T-cell (primary cell): ENCODE measurements around the gene ANKRD1. TPM values are rescaled to one million over a fixed set of nuclear protein-coding genes. Genes with fewer than 3 reads are reported as not detected.

Experiments
- ATAC-seq, 4 experiments: fragments of 200-7000 bp in 3 of 4; fragments of 150-1000 bp in 1 of 4; cut with Tn5 transposase; replicated peaks in 1 of 4; 1 replicate in 3 of 4; 2 replicates in 1 of 4; pipeline ENCODE4 v1.10.0; 2021; ENCODE audit warnings: moderate library complexity in 3 of 4, mild to moderate bottlenecking in 2 of 4, moderate number of reproducible peaks in 1 of 4
- CTCF ChIA-PET, 2 donors: fragments of 300-600 bp; sonication (Branson Sonifier 250); formaldehyde crosslinking; loops; one replicate each; lab custom pipeline; 2022; ENCODE audit warnings: antibody characterized with exemption in 2 of 2; lab: Charles Lee
- POLR2A ChIA-PET, 2 donors: fragments of 300-600 bp; sonication (Branson Sonifier 250); formaldehyde crosslinking; loops; one replicate each; lab custom pipeline; 2022; ENCODE audit warnings: antibody characterized with exemption in 2 of 2; lab: Charles Lee
- DNase-seq, 35 experiments: peaks; one replicate each; pipeline versions ENCODE4 v3.0.0 to v3.0.0-alpha.2; 2013 to 2023
- H3K27ac ChIP-seq: one replicate; pipeline ENCODE4 v1.5.1; 2013; ENCODE audit warnings: low read length
- H3K27me3 ChIP-seq, 2 experiments: replicated peaks in 1 of 2; 1 replicate in 1 of 2; 2 replicates in 1 of 2; pipeline versions ENCODE4 v1.6.1 to v1.7.0; 2013; ENCODE audit warnings: low read length in 1 of 2, mixed read lengths in 1 of 2; ENCODE audit not compliant: control insufficient read depth in 2 of 2, insufficient read depth in 2 of 2; ENCODE audit errors: extremely low read depth in 1 of 2
- H3K36me3 ChIP-seq, 2 donors: 1 replicate in 1 of 2; 2 replicates in 1 of 2; pipeline versions ENCODE4 v1.6.1 to v1.7.0; 2013; ENCODE audit warnings: low read length in 1 of 2; ENCODE audit not compliant: control insufficient read depth in 2 of 2, insufficient read depth in 1 of 2; ENCODE audit errors: extremely low read depth in 1 of 2
- H3K4me1 ChIP-seq, 2 experiments: 1 replicate in 1 of 2; 2 replicates in 1 of 2; pipeline versions ENCODE4 v1.6.1 to v1.7.0; 2013; ENCODE audit warnings: low read length in 2 of 2, mixed read lengths in 1 of 2; ENCODE audit not compliant: insufficient read depth in 2 of 2, control insufficient read depth in 1 of 2; ENCODE audit errors: extremely low read depth in 1 of 2
- H3K4me3 ChIP-seq, 2 donors: 1 replicate in 1 of 2; 2 replicates in 1 of 2; pipeline versions ENCODE4 v1.5.1 to v1.7.0; 2013; ENCODE audit warnings: mild to moderate bottlenecking in 2 of 2, low read length in 1 of 2, moderate library complexity in 1 of 2; ENCODE audit not compliant: control insufficient read depth in 1 of 2; ENCODE audit errors: extremely low read depth in 1 of 2
- H3K9me3 ChIP-seq: 2 replicates; pipeline ENCODE4 v1.7.0; 2013
- H3K27ac Mint-ChIP-seq, 2 donors: one replicate each; pipeline ENCODE4 v1.8.0; 2020 to 2021; ENCODE audit warnings: mild to moderate bottlenecking in 2 of 2, mixed read lengths in 2 of 2
- H3K27me3 Mint-ChIP-seq, 2 donors: one replicate each; pipeline ENCODE4 v1.8.0; 2021 to 2022; ENCODE audit warnings: mixed read lengths in 2 of 2
- H3K36me3 Mint-ChIP-seq: one replicate; pipeline ENCODE4 v1.8.0; 2021; ENCODE audit warnings: mixed read lengths
- H3K4me1 Mint-ChIP-seq, 3 donors: one replicate each; pipeline ENCODE4 v1.8.0; 2020 to 2022; ENCODE audit warnings: mixed read lengths in 3 of 3, mild to moderate bottlenecking in 1 of 3
- H3K4me3 Mint-ChIP-seq, 3 donors: one replicate each; pipeline ENCODE4 v1.8.0; 2020 to 2022; ENCODE audit warnings: mild to moderate bottlenecking in 3 of 3, mixed read lengths in 3 of 3, moderate library complexity in 3 of 3
- H3K9me3 Mint-ChIP-seq, 3 donors: one replicate each; pipeline ENCODE4 v1.8.0; 2020 to 2022; ENCODE audit warnings: mixed read lengths in 3 of 3
- WGBS: methylation state at CpG from one replicate; pipeline ENCODE4 v1.1.5; 2013; ENCODE audit warnings: missing lambda C conversion rate; ENCODE audit not compliant: insufficient coverage; 5-methylcytosine and 5-hydroxymethylcytosine counted together
- total RNA-seq, 35 experiments: library from RNA in 6 of 35; stranded (reverse) in 6 of 35; fragments of 120-200 nt in 1 of 35; gene quantifications; one replicate each; pipeline versions ENCODE4 v1.2.1 to v1.2.4 and lab custom pipeline; 2013 to 2026

Gene ANKRD1
- total RNA-seq, 5 donors from 2014 or later (not counting 1 experiment from before 2014, with no cell fraction given): not detected

DNA sequence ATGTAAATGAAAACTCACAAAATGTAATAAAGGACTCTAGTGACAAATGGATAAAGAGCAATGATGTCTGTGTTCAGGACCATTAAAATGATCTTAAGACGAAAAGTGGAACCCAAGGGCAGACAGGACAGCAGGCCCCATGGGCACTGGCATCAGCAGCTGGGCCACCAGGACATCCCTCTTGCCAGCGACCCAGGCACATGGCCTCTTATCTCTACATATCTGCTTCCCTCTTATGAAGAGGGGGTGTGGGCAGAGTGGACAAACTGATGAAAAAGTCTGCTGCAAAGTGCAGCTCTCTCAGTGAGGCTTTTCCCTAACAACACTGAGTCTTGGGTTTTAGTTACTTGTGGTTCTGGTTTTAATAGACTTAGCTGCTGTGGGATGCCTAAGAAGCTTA is 44.8 kb upstream of the ANKRD1 start:
- no peaks in the 10 kb centered on the region for H3K4me1 ChIP-seq
- Mint-ChIP-seq H3K36me3 (no peaks in the 10 kb centered on the region), H3K27me3 (peaks cover 4 to 5% of the 10 kb centered on the region in 2 donors), H3K4me3 (no peak overlapping the region), H3K9me3 (no peaks in the 10 kb centered on the region), H3K27ac (no peak overlapping the region), H3K4me1 (no peaks in the 10 kb centered on the region)
- no peaks in the 10 kb centered on the region for H3K9me3 ChIP-seq
- ChIA-PET CTCF (no interaction called here), POLR2A (no interaction called here)
- H3K4me3 ChIP-seq: no peak overlapping the region
- no CpG with 5 or more reads among the region's 2 CpGs for WGBS
- H3K27me3 ChIP-seq: peaks cover 0 to 3% of the 10 kb centered on the region in 2 experiments
- DNase-seq: no peak
- no peaks in the 10 kb centered on the region for H3K36me3 ChIP-seq
- no peak for ATAC-seq
- H3K27ac ChIP-seq: no peak overlapping the region

DNA sequence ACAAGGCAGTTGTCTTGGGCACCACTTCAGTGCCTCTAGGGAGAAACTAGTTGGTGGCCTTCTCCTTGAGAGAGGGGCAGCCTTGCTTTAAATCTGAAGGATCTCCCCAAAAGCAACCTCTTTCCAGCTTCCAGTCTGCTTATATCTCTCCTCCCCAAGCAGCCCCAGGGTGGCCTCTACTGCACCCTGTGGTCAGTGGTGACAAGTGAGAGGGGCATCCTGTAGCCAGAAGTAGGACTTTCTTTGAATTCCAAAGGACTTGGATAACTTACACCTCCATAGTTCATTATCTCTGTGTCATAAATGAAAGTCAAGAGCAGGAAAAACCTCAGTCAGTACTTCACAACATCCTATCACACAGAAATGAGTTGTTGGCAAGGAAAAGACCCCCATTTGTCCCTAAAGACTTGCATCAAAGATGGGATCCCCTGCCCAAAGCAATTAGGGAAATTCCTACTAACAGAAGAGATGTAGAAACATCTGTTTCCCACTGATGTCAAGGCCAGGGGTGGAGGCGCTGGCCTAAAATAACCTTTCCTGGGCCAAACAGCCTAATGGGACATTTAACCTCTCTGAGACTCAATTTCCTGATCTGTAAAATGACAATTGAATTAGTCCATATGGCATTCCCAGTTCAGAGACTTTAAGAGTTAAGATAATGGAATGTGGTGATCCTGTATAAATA is 44.0 kb upstream of the ANKRD1 start:
- DNase-seq: no peak
- H3K27me3 Mint-ChIP-seq: peaks cover 4 to 5% of the 10 kb centered on the region in 2 donors
- 71% methylated on average over 1 of the region's 1 CpG for WGBS
- CTCF ChIA-PET: no interaction called here
- POLR2A ChIA-PET: no interaction called here
- H3K4me3 Mint-ChIP-seq: no peak overlapping the region
- H3K27ac Mint-ChIP-seq: no peak overlapping the region
- ATAC-seq: no peak
- no peaks in the 10 kb centered on the region for H3K4me1 Mint-ChIP-seq
- no peaks in the 10 kb centered on the region for H3K4me1 ChIP-seq
- peaks cover 0 to 3% of the 10 kb centered on the region in 2 experiments for H3K27me3 ChIP-seq
- no peaks in the 10 kb centered on the region for H3K9me3 Mint-ChIP-seq
- H3K27ac ChIP-seq: no peak overlapping the region
- no peaks in the 10 kb centered on the region for H3K36me3 Mint-ChIP-seq
- H3K4me3 ChIP-seq: no peak overlapping the region
- no peaks in the 10 kb centered on the region for H3K36me3 ChIP-seq
- H3K9me3 ChIP-seq: no peaks in the 10 kb centered on the region

DNA sequence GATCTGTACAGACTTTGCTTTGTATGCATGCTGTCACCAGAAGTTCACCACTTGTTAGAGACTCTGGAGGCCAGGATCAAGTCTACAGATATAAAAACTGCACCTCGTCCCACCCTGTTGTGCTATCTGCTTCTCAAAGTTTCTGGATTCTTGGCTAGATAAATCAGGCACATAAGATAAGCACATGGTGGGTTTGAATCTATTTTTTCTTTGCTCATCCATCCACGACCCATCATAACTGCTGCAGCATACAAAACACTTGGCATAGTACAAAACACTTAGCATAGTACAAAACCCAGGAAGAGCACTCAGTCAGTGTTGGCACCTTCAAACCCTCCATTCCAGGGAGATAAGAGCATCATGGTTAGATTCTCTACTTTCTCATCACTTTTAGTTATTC is 42.4 kb upstream of the ANKRD1 start:
- Mint-ChIP-seq H3K9me3 (no peaks in the 10 kb centered on the region), H3K27me3 (peaks cover 1 to 3% of the 10 kb centered on the region in 2 donors), H3K27ac (no peak overlapping the region), H3K4me3 (no peak overlapping the region), H3K4me1 (no peaks in the 10 kb centered on the region), H3K36me3 (no peaks in the 10 kb centered on the region)
- WGBS: no CpG with 5 or more reads among the region's 2 CpGs
- CTCF ChIA-PET: no interaction called here
- H3K27me3 ChIP-seq: peaks cover 0 to 3% of the 10 kb centered on the region in 2 experiments
- H3K36me3 ChIP-seq: no peaks in the 10 kb centered on the region
- no peak overlapping the region for H3K27ac ChIP-seq
- no peaks in the 10 kb centered on the region for H3K9me3 ChIP-seq
- DNase-seq (no peak), ATAC-seq (no peak)
- H3K4me1 ChIP-seq: no peaks in the 10 kb centered on the region
- POLR2A ChIA-PET: no interaction called here
- no peak overlapping the region for H3K4me3 ChIP-seq

DNA sequence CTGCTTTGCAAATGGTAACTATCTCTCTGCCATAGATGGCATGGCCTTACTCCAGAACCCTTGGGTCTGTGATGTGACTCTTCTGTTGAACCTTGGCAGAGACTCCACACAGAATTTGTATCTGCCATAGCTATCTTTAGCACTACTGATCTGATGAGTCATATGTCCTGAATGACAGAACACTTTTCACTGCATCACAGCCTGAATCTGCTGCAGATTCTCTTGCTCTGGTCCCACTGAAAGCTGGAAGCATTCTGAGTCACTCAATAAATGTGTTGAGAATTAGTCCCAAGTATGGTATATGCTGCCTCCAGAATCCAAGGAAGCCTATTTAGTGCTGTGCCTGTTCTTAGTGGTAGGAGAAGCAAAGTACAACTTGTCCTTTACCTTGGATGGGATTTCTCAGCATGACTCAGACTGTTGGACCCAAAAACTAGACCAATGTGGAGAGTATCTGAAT is 39.5 kb upstream of the ANKRD1 start:
- no peak overlapping the region for H3K4me3 Mint-ChIP-seq
- no peaks in the 10 kb centered on the region for H3K9me3 Mint-ChIP-seq
- POLR2A ChIA-PET: no interaction called here
- no peak overlapping the region for H3K4me3 ChIP-seq
- DNase-seq (no peak), ATAC-seq (no peak)
- H3K4me1 ChIP-seq: no peaks in the 10 kb centered on the region
- no peaks in the 10 kb centered on the region for H3K9me3 ChIP-seq
- no peak overlapping the region for H3K27ac ChIP-seq
- H3K36me3 ChIP-seq: no peaks in the 10 kb centered on the region
- no peaks in the 10 kb centered on the region for H3K36me3 Mint-ChIP-seq
- H3K27me3 ChIP-seq: peaks cover 0 to 4% of the 10 kb centered on the region in 2 experiments
- CTCF ChIA-PET: no interaction called here
- H3K27ac Mint-ChIP-seq: no peak overlapping the region
- no peaks in the 10 kb centered on the region for H3K4me1 Mint-ChIP-seq
- H3K27me3 Mint-ChIP-seq: peaks cover 0 to 2% of the 10 kb centered on the region in 2 donors

GRCh38 chr10:90959826-90960225 is 38.9 kb upstream of the ANKRD1 start:
- Histone ChIP-seq H3K9me3 (no peaks in the 10 kb centered on the region), H3K27ac (no peak overlapping the region), H3K27me3 (peaks cover 0 to 10% of the 10 kb centered on the region in 2 experiments), H3K36me3 (no peaks in the 10 kb centered on the region), H3K4me1 (no peaks in the 10 kb centered on the region), H3K4me3 (no peak overlapping the region)
- no peaks in the 10 kb centered on the region for H3K4me1 Mint-ChIP-seq
- no peak overlapping the region for H3K27ac Mint-ChIP-seq
- no CpG with 5 or more reads among the region's 1 CpG for WGBS
- ATAC-seq (no peak), DNase-seq (no peak)
- H3K9me3 Mint-ChIP-seq: no peaks in the 10 kb centered on the region
- peaks cover 0 to 2% of the 10 kb centered on the region in 2 donors for H3K27me3 Mint-ChIP-seq
- POLR2A ChIA-PET: no interaction called here
- no peaks in the 10 kb centered on the region for H3K36me3 Mint-ChIP-seq
- H3K4me3 Mint-ChIP-seq: no peak overlapping the region
- CTCF ChIA-PET: no interaction called here

DNA sequence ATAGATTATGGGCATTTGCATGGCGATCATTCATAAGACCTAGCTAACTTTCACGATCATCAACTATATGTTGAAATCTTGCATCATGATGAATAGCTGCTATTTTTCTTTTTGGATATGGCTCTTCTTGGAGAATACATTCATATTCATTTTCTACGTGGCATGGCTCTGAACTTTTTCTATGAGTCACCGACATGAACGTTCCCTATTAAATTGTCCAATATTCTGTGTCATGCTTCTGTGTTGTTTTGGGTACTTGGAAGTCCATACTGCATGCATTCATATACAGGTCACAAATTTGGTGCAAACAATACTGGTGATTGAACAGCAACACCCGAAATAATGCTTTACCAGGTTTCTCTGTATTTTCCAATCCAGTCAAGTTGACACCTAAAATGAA is 37.9 kb upstream of the ANKRD1 start:
- H3K4me3 ChIP-seq: no peak overlapping the region
- H3K4me1 Mint-ChIP-seq: no peaks in the 10 kb centered on the region
- ChIA-PET POLR2A (no interaction called here), CTCF (no interaction called here)
- H3K27me3 ChIP-seq: peaks cover 0 to 14% of the 10 kb centered on the region in 2 experiments
- H3K9me3 ChIP-seq: no peaks in the 10 kb centered on the region
- no peaks in the 10 kb centered on the region for H3K9me3 Mint-ChIP-seq
- ATAC-seq (no peak), DNase-seq (no peak)
- H3K36me3 Mint-ChIP-seq: no peaks in the 10 kb centered on the region
- H3K4me1 ChIP-seq: no peaks in the 10 kb centered on the region
- H3K27ac Mint-ChIP-seq: no peak overlapping the region
- H3K36me3 ChIP-seq: no peaks in the 10 kb centered on the region
- H3K4me3 Mint-ChIP-seq: no peak overlapping the region
- H3K27me3 Mint-ChIP-seq: peaks cover 0 to 4% of the 10 kb centered on the region in 2 donors
- H3K27ac ChIP-seq: no peak overlapping the region
- WGBS: 94% methylated on average over 3 of the region's 6 CpGs
